AG04450 (cell line): ENCODE data around the gene GAPVD1. TPM values are rescaled to one million over a fixed set of nuclear protein-coding genes. Genes with fewer than 3 reads are reported as not detected.
"Not testable (repeated sequence)": the region's sequence is repeated elsewhere in the genome, so short reads cannot be mapped to it uniquely, and the experiment has no call there.

Source experiments
- CTCF ChIA-PET: fragments of 300-600, 350-600 bp; formaldehyde crosslinking; extraction: SDS; loops from one replicate; lab custom pipeline; 2022; ENCODE audit warnings: antibody characterized with exemption, inconsistent platforms; lab: Charles Lee
- POLR2A ChIA-PET: fragments of 350-600 bp; formaldehyde crosslinking; extraction: SDS; loops from one replicate; lab custom pipeline; 2021; ENCODE audit warnings: antibody characterized with exemption, inconsistent platforms; lab: Yijun Ruan, JAX
- DNase-seq: peaks from one replicate; pipeline ENCODE4 v3.0.0-alpha.2; 2011; ENCODE audit warnings: low read depth, low spot score
- H3K27ac ChIP-seq: one replicate; pipeline ENCODE4 v1.5.1; 2012; ENCODE audit warnings: low read depth, low read length, control low read depth
- H3K27me3 ChIP-seq: one replicate; pipeline ENCODE4 v1.6.0; 2012; ENCODE audit warnings: low read length; ENCODE audit not compliant: control insufficient read depth, insufficient read depth
- H3K4me3 ChIP-seq: 2 replicates; pipeline ENCODE4 v1.5.1; 2011; ENCODE audit warnings: mild to moderate bottlenecking, low read depth, low read length, control low read depth
- H3K9me3 ChIP-seq: 2 replicates; pipeline ENCODE4 v1.5.1; 2012; ENCODE audit warnings: low read length; ENCODE audit not compliant: control insufficient read depth, insufficient read depth
- polyA plus RNA-seq: library from polyadenylated mRNA; depleted of rRNA; stranded (reverse); fragments of >200 nt; gene quantifications from 2 replicates; pipeline ENCODE4 v1.2.3, GENCODE V29; 2011
- TF ChIP-seq, protein P1 (sequence below): IDR thresholded peaks from 2 replicates; pipeline ENCODE4 v1.5.1; 2011; ENCODE audit warnings: low read depth, low read length, control low read depth, inconsistent platforms

Gene GAPVD1
- polyA plus RNA-seq, 1 experiment: 25.8 TPM

DNA sequence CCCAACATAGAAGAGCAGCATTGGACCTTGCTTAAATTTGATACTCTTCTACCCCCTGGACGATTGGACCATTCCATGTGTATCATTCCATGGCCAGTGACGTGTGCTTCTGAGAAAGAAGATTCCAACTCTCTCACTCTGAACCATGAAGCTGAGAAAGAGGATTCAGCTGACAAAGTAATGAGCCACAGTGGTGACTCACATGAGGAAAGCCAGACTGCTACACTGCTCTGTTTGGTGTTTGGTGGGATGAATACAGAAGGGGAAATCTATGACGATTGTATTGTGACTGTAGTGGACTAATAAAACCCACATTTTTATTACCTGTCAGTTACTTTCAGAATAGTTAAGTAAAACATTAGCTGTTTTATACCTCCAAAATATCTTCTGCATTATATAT is 27.9 kb upstream of the GAPVD1 start:
- peak; percentile 96 for DNase-seq
- no peaks in the 10 kb centered on the region for H3K27me3 ChIP-seq
- peak overlapping the region; percentile 86 for H3K27ac ChIP-seq
- TF ChIP-seq, protein P1, sequence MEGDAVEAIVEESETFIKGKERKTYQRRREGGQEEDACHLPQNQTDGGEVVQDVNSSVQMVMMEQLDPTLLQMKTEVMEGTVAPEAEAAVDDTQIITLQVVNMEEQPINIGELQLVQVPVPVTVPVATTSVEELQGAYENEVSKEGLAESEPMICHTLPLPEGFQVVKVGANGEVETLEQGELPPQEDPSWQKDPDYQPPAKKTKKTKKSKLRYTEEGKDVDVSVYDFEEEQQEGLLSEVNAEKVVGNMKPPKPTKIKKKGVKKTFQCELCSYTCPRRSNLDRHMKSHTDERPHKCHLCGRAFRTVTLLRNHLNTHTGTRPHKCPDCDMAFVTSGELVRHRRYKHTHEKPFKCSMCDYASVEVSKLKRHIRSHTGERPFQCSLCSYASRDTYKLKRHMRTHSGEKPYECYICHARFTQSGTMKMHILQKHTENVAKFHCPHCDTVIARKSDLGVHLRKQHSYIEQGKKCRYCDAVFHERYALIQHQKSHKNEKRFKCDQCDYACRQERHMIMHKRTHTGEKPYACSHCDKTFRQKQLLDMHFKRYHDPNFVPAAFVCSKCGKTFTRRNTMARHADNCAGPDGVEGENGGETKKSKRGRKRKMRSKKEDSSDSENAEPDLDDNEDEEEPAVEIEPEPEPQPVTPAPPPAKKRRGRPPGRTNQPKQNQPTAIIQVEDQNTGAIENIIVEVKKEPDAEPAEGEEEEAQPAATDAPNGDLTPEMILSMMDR: no peak
- no peak overlapping the region for H3K4me3 ChIP-seq
- CTCF ChIA-PET: no interaction called here
- H3K9me3 ChIP-seq: no peaks in the 10 kb centered on the region
- POLR2A ChIA-PET: interaction anchor here (0.5 to 1.2 kb wide), 7 partner anchors 9 to 563 kb away, joined by 3 to 5 read pairs (median 3); no protein-coding TSS in a partner anchor

DNA sequence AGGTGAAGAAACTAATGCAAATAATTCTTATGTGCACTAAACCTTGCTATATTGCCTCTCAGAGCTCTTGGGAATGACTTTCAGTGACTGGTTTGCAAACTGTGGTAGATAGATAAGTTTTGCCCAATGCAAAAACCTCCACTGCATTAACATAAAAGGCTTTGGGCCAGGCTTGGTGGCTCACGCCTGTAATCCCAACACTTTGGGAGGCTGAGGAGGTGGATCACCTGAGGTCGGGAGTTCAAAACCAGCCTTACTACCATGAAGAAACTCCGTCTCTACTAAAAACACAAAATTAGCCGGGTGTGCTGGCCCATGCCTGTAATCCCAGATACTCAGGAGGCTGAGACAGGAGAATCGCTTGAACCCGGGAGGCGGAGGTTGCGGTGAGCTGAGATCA is 27.5 kb upstream of the GAPVD1 start:
- H3K27me3 ChIP-seq, DNase-seq, CTCF ChIA-PET, H3K9me3 ChIP-seq, H3K4me3 ChIP-seq: not testable (repeated sequence)
- POLR2A ChIA-PET: interaction anchor here (0.5 to 1.2 kb wide), 9 partner anchors 9 to 564 kb away, joined by 3 to 5 read pairs (median 3); no protein-coding TSS in a partner anchor
- peak overlapping the region; percentile 86 for H3K27ac ChIP-seq

DNA sequence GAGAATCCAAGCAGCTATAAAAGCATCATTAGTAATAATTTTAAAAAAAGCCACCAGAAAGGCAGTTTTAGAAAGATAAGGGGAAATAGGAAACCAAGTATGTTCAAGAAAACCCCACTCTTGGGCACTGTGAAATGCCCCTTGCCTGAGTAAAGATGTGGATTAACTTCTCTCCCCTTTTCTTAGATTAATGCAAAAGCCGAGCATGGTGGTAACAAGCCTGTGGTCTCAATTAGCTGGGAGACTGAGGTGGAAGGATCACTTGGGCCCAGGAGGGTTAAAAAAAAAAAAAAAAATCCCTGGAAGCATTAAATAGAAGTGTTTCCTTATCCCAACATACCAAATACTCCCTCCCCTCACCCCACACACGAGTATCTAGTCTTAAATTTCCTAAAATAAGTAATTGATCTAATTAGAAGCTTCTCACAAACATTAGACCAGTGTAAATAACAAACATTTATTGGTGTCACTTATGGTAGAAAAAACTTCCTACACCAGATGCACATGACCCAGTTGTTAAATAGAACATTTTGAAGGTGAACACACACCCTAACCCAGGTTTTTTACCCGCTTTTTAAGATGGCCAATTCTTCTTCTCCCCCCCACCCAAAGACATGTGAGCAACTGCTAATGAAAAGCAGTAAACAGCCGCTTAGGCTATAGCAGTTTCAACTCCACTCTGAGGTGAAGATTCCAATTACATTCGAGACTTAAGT is 25.7 kb upstream of the GAPVD1 start:
- ChIA-PET CTCF (no interaction called here), POLR2A (interaction anchor here (0.6 kb wide), 1 partner anchor 92 kb away, joined by 3 read pairs; no protein-coding TSS in a partner anchor)
- TF ChIP-seq, protein P1: no peak
- no peak for DNase-seq
- H3K9me3 ChIP-seq: peaks cover 3% of the 10 kb centered on the region; the same call in 1 of the 2 replicates
- peak overlapping the region; percentile 51 for H3K4me3 ChIP-seq
- no peaks in the 10 kb centered on the region for H3K27me3 ChIP-seq
- no peak overlapping the region for H3K27ac ChIP-seq

DNA sequence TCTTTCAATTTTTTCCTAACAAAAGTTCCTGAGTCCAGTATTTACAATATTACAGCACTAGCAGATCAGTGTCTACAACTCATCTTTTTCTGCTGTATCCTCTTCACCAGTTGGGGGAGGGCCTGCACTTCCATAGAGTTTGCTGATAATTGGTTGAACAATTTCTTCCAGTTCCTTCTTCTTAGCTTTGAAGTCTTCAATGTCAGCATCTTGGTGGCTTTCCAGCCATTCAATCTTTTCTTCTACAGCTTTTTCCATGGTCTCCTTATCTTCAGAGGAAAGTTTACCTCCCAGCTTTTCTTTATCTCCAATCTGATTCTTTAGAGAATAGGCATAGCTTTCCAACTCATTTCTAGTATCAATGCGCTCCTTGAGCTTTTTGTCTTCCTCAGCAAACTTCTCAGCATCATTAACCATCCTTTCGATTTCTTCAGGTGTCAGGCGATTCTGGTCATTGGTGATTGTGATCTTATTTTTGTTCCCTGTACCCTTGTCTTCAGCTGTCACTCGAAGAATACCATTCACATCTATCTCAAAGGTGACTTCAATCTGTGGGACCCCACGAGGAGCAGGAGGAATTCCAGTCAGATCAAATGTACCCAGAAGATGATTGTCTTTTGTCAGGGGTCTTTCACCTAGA is 25.0 kb upstream of the GAPVD1 start:
- H3K4me3 ChIP-seq: peak overlapping the region; percentile 100
- H3K9me3 ChIP-seq, H3K27ac ChIP-seq, H3K27me3 ChIP-seq, CTCF ChIA-PET, DNase-seq: not testable (repeated sequence)
- POLR2A ChIA-PET: interaction anchor here (0.7 kb wide), 1 partner anchor 61 kb away, joined by 5 read pairs; no protein-coding TSS in a partner anchor

DNA sequence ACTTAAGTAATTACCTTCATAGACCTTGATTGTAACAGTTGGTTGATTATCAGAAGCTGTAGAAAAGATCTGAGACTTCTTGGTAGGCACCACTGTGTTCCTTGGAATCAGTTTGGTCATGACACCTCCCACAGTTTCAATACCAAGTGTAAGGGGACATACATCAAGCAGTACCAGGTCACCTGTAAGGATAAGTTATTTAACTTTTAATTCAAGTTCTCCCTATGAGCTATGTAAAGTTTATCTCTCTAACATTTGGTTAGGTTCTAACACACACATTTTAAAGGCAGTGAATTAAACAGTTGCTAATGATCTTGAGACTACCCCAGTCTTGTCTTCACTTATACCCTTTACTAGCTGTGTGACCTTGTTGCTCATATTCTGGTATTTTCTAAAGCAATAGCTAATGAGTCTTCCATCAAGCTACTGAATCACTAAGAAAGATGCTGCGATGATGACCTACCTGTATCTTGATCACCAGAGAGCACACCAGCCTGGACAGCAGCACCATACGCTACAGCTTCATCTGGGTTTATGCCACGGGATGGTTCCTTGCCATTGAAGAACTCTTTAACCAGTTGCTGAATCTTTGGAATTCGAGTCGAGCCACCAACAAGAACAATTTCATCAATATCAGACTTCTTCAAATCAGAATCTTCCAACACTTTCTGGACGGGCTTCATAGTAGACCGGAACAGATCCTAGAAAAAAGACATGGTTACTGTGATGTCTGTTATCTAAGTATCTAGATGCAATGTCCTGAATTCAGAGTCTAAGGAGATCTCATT is 23.3 kb upstream of the GAPVD1 start:
- TF ChIP-seq, protein P1: no peak
- Histone ChIP-seq H3K27ac (no peak overlapping the region), H3K27me3 (no peaks in the 10 kb centered on the region), H3K4me3 (peak overlapping the region; percentile 100), H3K9me3 (peaks cover 4% of the 10 kb centered on the region; the same call in 1 of the 2 replicates)
- POLR2A ChIA-PET: interaction anchor here (0.6 kb wide), 2 partner anchors 12 to 39 kb away, joined by 3 to 4 read pairs; no protein-coding TSS in a partner anchor
- DNase-seq: no peak
- CTCF ChIA-PET: no interaction called here
